Hypothalamus (tissue), 51 donors: ENCODE measurements around the gene APH1B.
"Not testable (repeated sequence)": the region's sequence is repeated elsewhere in the genome, so short reads cannot be mapped to it uniquely, and the experiment has no call there.

ENCODE experiments used
- DNase-seq, 51 donors: peaks; one replicate each; lab custom pipeline; 2025; lab: John Stamatoyannopoulos, UW

The APH1B gene

GRCh38 chr15:63294359-63294758 is 17.0 kb downstream of the APH1B start:
- no peak for DNase-seq

- no peak for DNase-seq
Measured at GRCh38 chr15:63295341-63295740, 17.9 kb downstream of the APH1B start.

- no peak for DNase-seq
Measured at GRCh38 chr15:63296195-63296594, 18.8 kb downstream of the APH1B start.

- DNase-seq, result no peak
Measured at GRCh38 chr15:63299943-63300575, 22.7 kb downstream of the APH1B start.

GRCh38 chr15:63301088-63301487 is 23.7 kb downstream of the APH1B start:
- no peak for DNase-seq

- no peak for DNase-seq
Measured at GRCh38 chr15:63305260-63305659, 27.9 kb downstream of the APH1B start.

- no peak for DNase-seq
Measured at GRCh38 chr15:63306492-63307073, 29.2 kb downstream of the APH1B start.

- no peak for DNase-seq
Measured at GRCh38 chr15:63308491-63308890, 31.1 kb downstream of the APH1B start.

GRCh38 chr15:63308947-63309346 is 31.5 kb downstream of the APH1B start:
- no peak for DNase-seq

GRCh38 chr15:63310646-63311045 is 33.2 kb downstream of the APH1B start:
- no peak for DNase-seq

- no peak for DNase-seq
Measured at GRCh38 chr15:63312286-63312685, 34.9 kb downstream of the APH1B start.

GRCh38 chr15:63313825-63314224 is 36.4 kb downstream of the APH1B start:
- no peak for DNase-seq

GRCh38 chr15:63314409-63314808 is 37.0 kb downstream of the APH1B start:
- no peak for DNase-seq

- DNase-seq, result no peak
Measured at GRCh38 chr15:63318344-63318743, 40.9 kb downstream of the APH1B start.

GRCh38 chr15:63319065-63319464 is 41.7 kb downstream of the APH1B start:
- no peak for DNase-seq

- DNase-seq, result not testable (repeated sequence)
Measured at GRCh38 chr15:63320446-63320845, 43.0 kb downstream of the APH1B start.

- not testable (repeated sequence) for DNase-seq
Measured at GRCh38 chr15:63320981-63321380, 43.6 kb downstream of the APH1B start.

GRCh38 chr15:63321462-63321861 is 44.1 kb downstream of the APH1B start:
- no peak for DNase-seq

- DNase-seq, result peak in 6 of 51 donors; percentile 2 to 21 (median 10)
Measured at GRCh38 chr15:63322541-63322940, 45.1 kb downstream of the APH1B start.

- DNase-seq, result peak in 11 of 51 donors; percentile 3 to 53 (median 21)
Measured at GRCh38 chr15:63323798-63324563, 46.6 kb downstream of the APH1B start.

GRCh38 chr15:63324770-63325169 is 47.4 kb downstream of the APH1B start:
- DNase-seq, result no peak
